NT2/D1 (cell line): Measurements from ENCODE around the gene HSPB9.

ENCODE experiments used
- DNase-seq: peaks from one replicate; pipeline ENCODE4 v3.0.0-alpha.2; 2011; ENCODE audit warnings: low read depth, low spot score
- H3K27me3 ChIP-seq: 2 replicates; pipeline ENCODE4 v1.6.0; 2011; ENCODE audit warnings: mild to moderate bottlenecking; ENCODE audit not compliant: insufficient read length, insufficient read depth
- H3K36me3 ChIP-seq: 2 replicates; pipeline ENCODE4 v1.6.1; 2011; ENCODE audit warnings: mild to moderate bottlenecking, low read length, mixed read lengths; ENCODE audit not compliant: insufficient read depth, insufficient read length
- H3K4me1 ChIP-seq: 2 replicates; pipeline ENCODE4 v1.5.1; 2011; ENCODE audit not compliant: insufficient read depth, insufficient read length
- H3K4me3 ChIP-seq: 2 replicates; pipeline ENCODE4 v1.5.1; 2011; ENCODE audit warnings: low read depth; ENCODE audit not compliant: insufficient read length
- H3K9ac ChIP-seq: 2 replicates; pipeline ENCODE4 v1.6.0; 2011; ENCODE audit warnings: low read depth; ENCODE audit not compliant: insufficient read length
- H3K9me3 ChIP-seq: 2 replicates; pipeline ENCODE4 v1.5.1; 2011; ENCODE audit warnings: mild to moderate bottlenecking, low read length; ENCODE audit not compliant: insufficient read depth
- SUZ12 ChIP-seq: IDR thresholded peaks from 2 replicates; pipeline ENCODE4 v1.6.1; 2011; ENCODE audit not compliant: insufficient read length, insufficient read depth; ENCODE audit errors: extremely low read depth
- YY1 ChIP-seq: IDR thresholded peaks from 2 replicates; pipeline ENCODE4 v1.6.1; 2011; ENCODE audit not compliant: insufficient read length, insufficient read depth
- ZNF274 ChIP-seq: IDR thresholded peaks from 2 replicates; pipeline ENCODE4 v1.6.1; 2011; ENCODE audit warnings: mild to moderate bottlenecking, low read depth, low read length

The HSPB9 gene

GRCh38 chr17:42155614-42156045 is 33.0 kb downstream of the HSPB9 start:
- Histone ChIP-seq H3K9me3 (no peaks in the 10 kb centered on the region), H3K4me3 (peak overlapping the region; percentile 64), H3K27me3 (no peaks in the 10 kb centered on the region), H3K4me1 (peaks cover 24% of the 10 kb centered on the region), H3K9ac (peak overlapping the region; percentile 79), H3K36me3 (peaks cover 27% of the 10 kb centered on the region)
- no peak for DNase-seq
- TF ChIP-seq ZNF274 (no peak), YY1 (no peak), SUZ12 (no peak)

GRCh38 chr17:42159796-42160530 is 37.4 kb downstream of the HSPB9 start:
- H3K9me3 ChIP-seq: no peaks in the 10 kb centered on the region
- peak overlapping the region; percentile 2 for H3K9ac ChIP-seq
- no peak for DNase-seq
- TF ChIP-seq YY1 (no peak), SUZ12 (no peak), ZNF274 (no peak)
- H3K4me1 ChIP-seq: peaks cover 29% of the 10 kb centered on the region
- no peaks in the 10 kb centered on the region for H3K36me3 ChIP-seq
- H3K27me3 ChIP-seq: no peaks in the 10 kb centered on the region
- no peak overlapping the region for H3K4me3 ChIP-seq

GRCh38 chr17:42160531-42160910 is 37.9 kb downstream of the HSPB9 start:
- TF ChIP-seq YY1 (no peak), SUZ12 (no peak), ZNF274 (no peak)
- Histone ChIP-seq H3K4me3 (no peak overlapping the region), H3K9me3 (no peaks in the 10 kb centered on the region), H3K36me3 (no peaks in the 10 kb centered on the region), H3K27me3 (no peaks in the 10 kb centered on the region), H3K4me1 (peaks cover 29% of the 10 kb centered on the region), H3K9ac (peak overlapping the region; percentile 2)
- DNase-seq: no peak

GRCh38 chr17:42163113-42163512 is 40.5 kb downstream of the HSPB9 start:
- Histone ChIP-seq H3K4me1 (peaks cover 19% of the 10 kb centered on the region), H3K9me3 (no peaks in the 10 kb centered on the region), H3K36me3 (no peaks in the 10 kb centered on the region), H3K27me3 (no peaks in the 10 kb centered on the region), H3K4me3 (no peak overlapping the region), H3K9ac (peak overlapping the region; percentile 6)
- DNase-seq: no peak
- TF ChIP-seq ZNF274: no peak
- TF ChIP-seq SUZ12: no peak
- TF ChIP-seq YY1: no peak

GRCh38 chr17:42163696-42164407 is 41.2 kb downstream of the HSPB9 start:
- Histone ChIP-seq H3K9me3 (no peaks in the 10 kb centered on the region), H3K36me3 (no peaks in the 10 kb centered on the region), H3K4me3 (no peak overlapping the region), H3K9ac (no peak overlapping the region), H3K27me3 (no peaks in the 10 kb centered on the region), H3K4me1 (peaks cover 19% of the 10 kb centered on the region)
- TF ChIP-seq ZNF274: no peak
- no peak for TF ChIP-seq YY1
- no peak for TF ChIP-seq SUZ12
- no peak for DNase-seq

- no peak overlapping the region for H3K4me3 ChIP-seq
- no peaks in the 10 kb centered on the region for H3K27me3 ChIP-seq
- H3K9ac ChIP-seq: no peak overlapping the region
- peaks cover 13% of the 10 kb centered on the region for H3K4me1 ChIP-seq
- DNase-seq: no peak
- no peaks in the 10 kb centered on the region for H3K36me3 ChIP-seq
- no peaks in the 10 kb centered on the region for H3K9me3 ChIP-seq
- TF ChIP-seq YY1: no peak
- TF ChIP-seq SUZ12: no peak
- TF ChIP-seq ZNF274: no peak
These were observed 43.1 kb downstream of the HSPB9 start for GRCh38 chr17:42165751-42166150.

GRCh38 chr17:42166196-42166763 is 43.7 kb downstream of the HSPB9 start:
- no peak for DNase-seq
- no peaks in the 10 kb centered on the region for H3K36me3 ChIP-seq
- TF ChIP-seq YY1: no peak
- no peak for TF ChIP-seq SUZ12
- no peak overlapping the region for H3K4me3 ChIP-seq
- no peaks in the 10 kb centered on the region for H3K27me3 ChIP-seq
- H3K4me1 ChIP-seq: peaks cover 10% of the 10 kb centered on the region
- no peaks in the 10 kb centered on the region for H3K9me3 ChIP-seq
- no peak overlapping the region for H3K9ac ChIP-seq
